HCT116 (cell line): Measurements from ENCODE around the gene KIF12. TPM values are rescaled to one million over a fixed set of nuclear protein-coding genes. Genes with fewer than 3 reads are reported as not detected.

Experiments used
- ATAC-seq: fragments of 200-7000 bp; cut with Tn5 transposase; 2 replicates; pipeline ENCODE4 v1.9.1; 2020; ENCODE audit warnings: mild to moderate bottlenecking, moderate library complexity
- BruUV-seq: library from RNA; stranded (reverse); fragments of 400-500 nt; replicated peaks from 2 replicates; lab custom pipeline; 2021; lab: Mats Ljungman, UMichigan
- CTCF ChIA-PET: fragments of 300-600 bp; sonication (Branson Sonifier 250); formaldehyde crosslinking; loops from one replicate; lab custom pipeline; 2021; ENCODE audit warnings: antibody characterized with exemption; lab: Charles Lee
- POLR2A ChIA-PET: fragments of 300-600, 350-600 bp; sonication (Branson Sonifier 250); formaldehyde crosslinking; loops from one replicate; lab custom pipeline; 2021; ENCODE audit warnings: antibody characterized with exemption; lab: Charles Lee
- RAD21 ChIA-PET, 2 experiments: fragments of 300-600 bp; sonication (Branson Sonifier 250); formaldehyde crosslinking; loops; one replicate each; lab custom pipeline; 2023; ENCODE audit warnings: low total read pairs in 2 of 2; ENCODE audit not compliant: uncharacterized antibody in 2 of 2, unreplicated experiment in 2 of 2, low non-redundant PET in 1 of 2; lab: Charles Lee
- DNase-seq: peaks from one replicate; pipeline ENCODE4 v3.0.0-alpha.2; 2010; ENCODE audit warnings: low read depth, low spot score
- H2AFZ ChIP-seq: fragments of 200-600 bp; shearing (Covaris generic), sonication (generic); 2 replicates; pipeline ENCODE4 v1.6.1; 2017; ENCODE audit warnings: low read depth, mixed run types, mixed read lengths, antibody characterized with exemption, low read length; ENCODE audit not compliant: poor library complexity, severe bottlenecking
- H3K27ac ChIP-seq: 2 replicates; pipeline ENCODE4 v1.5.1; 2012; ENCODE audit warnings: low read depth, low read length
- H3K27me3 ChIP-seq: fragments of 200-600 bp; sonication (generic); 2 replicates; pipeline ENCODE4 v1.6.1; 2016; ENCODE audit warnings: mixed run types, low read length, mixed read lengths; ENCODE audit not compliant: insufficient read depth
- H3K36me3 ChIP-seq, 2 experiments: fragments of 200-500 bp in 1 of 2; fragments of 200-600 bp in 1 of 2; sonication (Bioruptor generic) in 1 of 2; sonication (generic) in 1 of 2; 2 replicates each; pipeline versions ENCODE4 v1.5.1 to v1.6.1; 2014 to 2016; ENCODE audit warnings: low read length in 2 of 2, inconsistent platforms in 1 of 2, mixed read lengths in 1 of 2, mixed run types in 1 of 2; ENCODE audit not compliant: insufficient read depth in 2 of 2, control insufficient read depth in 1 of 2
- H3K4me1 ChIP-seq, 2 experiments: fragments of 200-600 bp in 1 of 2; sonication (generic) in 1 of 2; 2 replicates each; pipeline versions ENCODE4 v1.5.1 to v1.6.1; 2012 to 2017; ENCODE audit warnings: low read length in 2 of 2, inconsistent platforms in 1 of 2, mild to moderate bottlenecking in 1 of 2, mixed read lengths in 1 of 2, mixed run types in 1 of 2, moderate library complexity in 1 of 2; ENCODE audit not compliant: insufficient read depth in 2 of 2, control insufficient read depth in 1 of 2
- H3K4me2 ChIP-seq: fragments of 200-600 bp; sonication (generic); 2 replicates; pipeline ENCODE4 v1.6.1; 2017; ENCODE audit warnings: mixed run types, low read length, mixed read lengths
- H3K4me3 ChIP-seq, 2 experiments: fragments of 200-600 bp in 1 of 2; sonication (generic) in 1 of 2; replicated peaks in 1 of 2; 2 replicates each; pipeline ENCODE4 v1.5.1; 2011 to 2016; ENCODE audit warnings: low read length in 2 of 2, control low read depth in 1 of 2, low read depth in 1 of 2, mild to moderate bottlenecking in 1 of 2, mixed read lengths in 1 of 2, mixed run types in 1 of 2
- H3K79me2 ChIP-seq: fragments of 200-600 bp; sonication (generic); 2 replicates; pipeline ENCODE4 v1.6.1; 2017; ENCODE audit warnings: mild to moderate bottlenecking, mixed run types, low read length, moderate library complexity, mixed read lengths; ENCODE audit not compliant: insufficient read depth
- H3K9ac ChIP-seq: fragments of 200-600 bp; sonication (generic); 2 replicates; pipeline ENCODE4 v1.6.1; 2016; ENCODE audit warnings: low read length, mixed read lengths
- H3K9me2 ChIP-seq: fragments of 200-600 bp; sonication (generic), shearing (Covaris generic); 2 replicates; pipeline ENCODE4 v1.6.1; 2017; ENCODE audit warnings: mixed run types, mild to moderate bottlenecking, moderate library complexity; ENCODE audit not compliant: insufficient read depth
- H3K9me3 ChIP-seq, 2 experiments: fragments of 200-500 bp in 1 of 2; fragments of 200-600 bp in 1 of 2; sonication (Bioruptor generic) in 1 of 2; sonication (generic) in 1 of 2; 2 replicates each; pipeline ENCODE4 v1.6.1; 2014 to 2017; ENCODE audit warnings: low read length in 2 of 2, mixed read lengths in 2 of 2, inconsistent platforms in 1 of 2, low read depth in 1 of 2, mild to moderate bottlenecking in 1 of 2, mixed run types in 1 of 2, moderate library complexity in 1 of 2; ENCODE audit not compliant: control insufficient read depth in 1 of 2, insufficient read depth in 1 of 2
- H4K20me1 ChIP-seq: fragments of 200-600 bp; sonication (generic), shearing (Covaris generic); 2 replicates; pipeline ENCODE4 v1.6.1; 2017; ENCODE audit warnings: mixed run types, mild to moderate bottlenecking, moderate library complexity; ENCODE audit not compliant: insufficient read depth
- ATF3 ChIP-seq: IDR thresholded peaks from 2 replicates; pipeline ENCODE4 v1.6.1; 2012
- SP1 ChIP-seq: IDR thresholded peaks from 2 replicates; pipeline ENCODE4 v1.6.1; 2012; ENCODE audit warnings: low read depth
- TCF7L2 ChIP-seq: IDR thresholded peaks from 2 replicates; pipeline ENCODE4 v1.7.0; 2011; ENCODE audit warnings: borderline replicate concordance, inconsistent platforms; ENCODE audit not compliant: insufficient read depth, insufficient read length; ENCODE audit errors: extremely low read depth
- ZFX ChIP-seq: fragments of 450-650 bp; IDR thresholded peaks from 2 replicates; pipeline ENCODE4 v1.6.1; 2017
- intact Hi-C: fragments of 100-400 bp; cut with micrococcal nuclease; formaldehyde crosslinking; loops from 2 replicates; pipeline ENCODE4 v1.10.0; 2022
- total RNA-seq: library from RNA; stranded (reverse); gene quantifications from one replicate; pipeline ENCODE4 v1.2.1, GENCODE V29; 2021; ENCODE audit not compliant: unreplicated experiment
- TF ChIP-seq, protein P1 (sequence below), 3 experiments: fragments of 200-600 bp in 1 of 3; sonication (generic) in 1 of 3; IDR thresholded peaks in 2 of 3; conservative IDR thresholded peaks in 1 of 3; 2 replicates each; pipeline ENCODE4 v1.5.1; 2012 to 2017; ENCODE audit warnings: low read depth in 2 of 3, low read length in 2 of 3, antibody characterized with exemption in 1 of 3, borderline replicate concordance in 1 of 3, control low read depth in 1 of 3, mild to moderate bottlenecking in 1 of 3, mixed read lengths in 1 of 3, mixed run types in 1 of 3, moderate library complexity in 1 of 3; ENCODE audit not compliant: insufficient read depth in 1 of 3
- TF ChIP-seq, protein P2 (sequence below): IDR thresholded peaks from 2 replicates; pipeline ENCODE4 v1.6.1; 2012

Gene KIF12
- total RNA-seq, 1 experiment from 2014 or later, result 6.4 TPM

GRCh38 chr9:114124666-114125475 lies 25.8 kb upstream of the KIF12 start:
- POLR2A ChIA-PET, result no interaction called here
- RAD21 ChIA-PET, result no interaction called here

More at GRCh38 chr9:114124666-114125475, 25.8 kb upstream of the KIF12 start:
- Histone ChIP-seq H3K9me3 (peaks cover 0 to 7% of the 10 kb centered on the region in 2 experiments; a peak in 1 of 4 replicates), H3K36me3 (no peaks in the 10 kb centered on the region), H3K4me3 (no peak overlapping the region), H3K4me1 (no peaks in the 10 kb centered on the region), H3K27me3 (peaks cover 3% of the 10 kb centered on the region; the same call in 1 of the 2 replicates), H4K20me1 (no peaks in the 10 kb centered on the region), H2AFZ (no peak overlapping the region), H3K9me2 (no peaks in the 10 kb centered on the region), H3K4me2 (no peak overlapping the region), H3K9ac (no peak overlapping the region), H3K27ac (no peak overlapping the region), H3K79me2 (no peaks in the 10 kb centered on the region)
- intact Hi-C loops, result no loop called here
- ATAC-seq, result no peak
- DNase-seq, result no peak
- CTCF ChIA-PET, result no interaction called here
- BruUV-seq, result no TSS peak
- TF ChIP-seq SP1 (no peak), ATF3 (no peak), ZFX (no peak), TCF7L2 (no peak)
- TF ChIP-seq, protein P1, sequence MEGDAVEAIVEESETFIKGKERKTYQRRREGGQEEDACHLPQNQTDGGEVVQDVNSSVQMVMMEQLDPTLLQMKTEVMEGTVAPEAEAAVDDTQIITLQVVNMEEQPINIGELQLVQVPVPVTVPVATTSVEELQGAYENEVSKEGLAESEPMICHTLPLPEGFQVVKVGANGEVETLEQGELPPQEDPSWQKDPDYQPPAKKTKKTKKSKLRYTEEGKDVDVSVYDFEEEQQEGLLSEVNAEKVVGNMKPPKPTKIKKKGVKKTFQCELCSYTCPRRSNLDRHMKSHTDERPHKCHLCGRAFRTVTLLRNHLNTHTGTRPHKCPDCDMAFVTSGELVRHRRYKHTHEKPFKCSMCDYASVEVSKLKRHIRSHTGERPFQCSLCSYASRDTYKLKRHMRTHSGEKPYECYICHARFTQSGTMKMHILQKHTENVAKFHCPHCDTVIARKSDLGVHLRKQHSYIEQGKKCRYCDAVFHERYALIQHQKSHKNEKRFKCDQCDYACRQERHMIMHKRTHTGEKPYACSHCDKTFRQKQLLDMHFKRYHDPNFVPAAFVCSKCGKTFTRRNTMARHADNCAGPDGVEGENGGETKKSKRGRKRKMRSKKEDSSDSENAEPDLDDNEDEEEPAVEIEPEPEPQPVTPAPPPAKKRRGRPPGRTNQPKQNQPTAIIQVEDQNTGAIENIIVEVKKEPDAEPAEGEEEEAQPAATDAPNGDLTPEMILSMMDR (IDR thresholded peaks at IDR 0.05 in 2 of 3, conservative IDR thresholded peaks at IDR 0.05 in 1 of 3; ENCODE audit: borderline replicate concordance in 1 of 3, insufficient read depth in 1 of 3, low read depth in 2 of 3, low read length in 2 of 3), result no peak
- TF ChIP-seq, protein P2, sequence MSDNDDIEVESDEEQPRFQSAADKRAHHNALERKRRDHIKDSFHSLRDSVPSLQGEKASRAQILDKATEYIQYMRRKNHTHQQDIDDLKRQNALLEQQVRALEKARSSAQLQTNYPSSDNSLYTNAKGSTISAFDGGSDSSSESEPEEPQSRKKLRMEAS, result no peak
